Activated CD4-positive, alpha-beta memory T cell treated with anti-CD3 and anti-CD28 coated beads for 36 hours (primary cell): ENCODE data around the gene DOC2B. TPM values are rescaled to one million over a fixed set of nuclear protein-coding genes. Genes with fewer than 3 reads are reported as not detected.
"Not testable (repeated sequence)": the region's sequence is repeated elsewhere in the genome, so short reads cannot be mapped to it uniquely, and the experiment has no call there.

Experiments used
- CTCF ChIA-PET: fragments of 350-600 bp; sonication (Branson Sonifier 250); formaldehyde crosslinking; loops from one replicate; lab custom pipeline; 2021; ENCODE audit warnings: antibody characterized with exemption, inconsistent platforms; lab: Charles Lee
- POLR2A ChIA-PET: fragments of 350-600 bp; sonication (Branson Sonifier 250); formaldehyde crosslinking; loops from one replicate; lab custom pipeline; 2021; ENCODE audit warnings: antibody characterized with exemption; lab: Charles Lee
- DNase-seq: peaks from one replicate; pipeline ENCODE4 v3.0.0-alpha.2; 2020
- H3K27ac Mint-ChIP-seq: one replicate; pipeline ENCODE4 v1.8.0; 2021; ENCODE audit warnings: mixed read lengths
- H3K27me3 Mint-ChIP-seq: one replicate; pipeline ENCODE4 v1.8.0; 2021; ENCODE audit warnings: mixed read lengths
- H3K36me3 Mint-ChIP-seq: one replicate; pipeline ENCODE4 v1.8.0; 2021; ENCODE audit warnings: mixed read lengths
- H3K4me1 Mint-ChIP-seq: one replicate; pipeline ENCODE4 v1.8.0; 2021; ENCODE audit warnings: low read depth, mixed read lengths
- H3K4me3 Mint-ChIP-seq: one replicate; pipeline ENCODE4 v1.8.0; 2021; ENCODE audit warnings: mild to moderate bottlenecking, mixed read lengths
- H3K9me3 Mint-ChIP-seq: one replicate; pipeline ENCODE4 v1.8.0; 2021; ENCODE audit warnings: mixed read lengths
- intact Hi-C: fragments of 100-400 bp; cut with micrococcal nuclease; formaldehyde crosslinking; loops from one replicate; pipeline ENCODE4 v1.15.1; 2023
- total RNA-seq, 2 experiments: library from RNA; stranded (reverse); gene quantifications; one replicate each; pipeline ENCODE4 v1.2.3, GENCODE V29; 2021

Gene DOC2B
- total RNA-seq, 2 experiments from 2014 or later: 0.02 to 0.12 TPM

DNA sequence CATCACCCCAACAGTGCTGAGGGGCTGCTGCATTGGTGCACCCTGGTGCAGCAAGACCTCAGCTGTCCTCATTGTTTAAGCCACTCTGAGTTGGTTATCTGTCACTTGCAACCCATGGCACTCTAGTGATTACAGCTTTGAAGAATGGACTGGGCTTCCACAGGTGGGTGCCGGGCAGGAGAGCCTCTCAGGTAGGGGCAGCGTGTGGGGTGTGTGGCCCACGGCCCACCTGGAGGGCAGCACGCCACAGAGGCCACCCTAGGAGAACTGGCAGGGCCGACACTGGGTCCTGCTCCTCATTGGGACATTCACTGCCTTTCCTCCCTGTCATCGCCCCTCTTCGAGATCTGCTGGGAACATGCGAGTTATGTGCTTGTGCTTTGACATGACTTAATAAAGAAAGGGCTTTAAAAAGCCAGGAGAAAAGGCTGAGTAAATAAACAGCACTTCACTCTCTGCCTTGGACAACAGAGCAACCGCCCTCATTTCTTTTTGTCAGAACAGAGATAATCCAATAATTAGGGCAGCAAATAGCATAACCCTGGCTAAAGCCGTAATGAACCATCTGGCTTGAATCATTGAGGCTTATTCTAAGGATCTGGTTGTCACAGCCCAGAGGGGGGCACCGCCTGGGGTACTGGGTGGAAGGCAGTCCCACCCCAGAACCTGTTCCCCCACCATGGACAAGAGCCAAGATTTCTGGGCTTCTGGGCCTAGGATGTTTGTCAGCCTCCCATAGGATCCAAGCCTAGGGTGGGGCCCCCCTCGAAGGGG, 3.0 kb downstream of the DOC2B start:
- no peaks in the 10 kb centered on the region for H3K4me1 Mint-ChIP-seq
- intact Hi-C loops: no loop called here
- H3K9me3 Mint-ChIP-seq: no peaks in the 10 kb centered on the region
- DNase-seq: no peak
- peaks cover 22% of the 10 kb centered on the region for H3K27me3 Mint-ChIP-seq
- H3K4me3 Mint-ChIP-seq: no peak overlapping the region
- POLR2A ChIA-PET: no interaction called here
- CTCF ChIA-PET: no interaction called here
- no peak overlapping the region for H3K27ac Mint-ChIP-seq
- no peaks in the 10 kb centered on the region for H3K36me3 Mint-ChIP-seq

DNA sequence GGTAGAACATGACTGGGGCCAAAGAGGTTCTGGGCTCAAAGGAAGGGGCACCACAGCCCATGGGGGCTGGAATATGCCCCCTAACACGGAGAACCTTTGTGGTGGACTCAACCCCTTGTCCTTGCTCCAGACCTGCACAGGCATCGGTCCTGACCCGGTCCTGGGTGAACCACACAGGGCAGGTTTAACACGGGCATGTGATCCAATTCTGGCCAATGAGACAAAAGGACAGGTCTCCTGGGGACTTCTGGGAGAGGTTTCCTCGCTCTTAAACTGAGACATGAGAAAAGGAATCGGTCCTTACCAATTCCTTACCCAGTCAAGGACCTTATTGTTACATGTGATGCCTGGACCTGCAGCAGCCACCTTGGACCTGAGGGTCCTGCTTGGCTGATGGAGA, 3.7 kb downstream of the DOC2B start:
- intact Hi-C loops: no loop called here
- Mint-ChIP-seq H3K4me3 (no peak overlapping the region), H3K36me3 (no peaks in the 10 kb centered on the region), H3K27me3 (peaks cover 21% of the 10 kb centered on the region), H3K9me3 (no peaks in the 10 kb centered on the region), H3K4me1 (no peaks in the 10 kb centered on the region), H3K27ac (no peak overlapping the region)
- CTCF ChIA-PET: no interaction called here
- POLR2A ChIA-PET: no interaction called here
- DNase-seq: no peak

- H3K4me1 Mint-ChIP-seq: no peaks in the 10 kb centered on the region
- DNase-seq: no peak
- intact Hi-C loops: no loop called here
- H3K27ac Mint-ChIP-seq: no peak overlapping the region
- H3K36me3 Mint-ChIP-seq: no peaks in the 10 kb centered on the region
- H3K9me3 Mint-ChIP-seq: no peaks in the 10 kb centered on the region
- ChIA-PET POLR2A (no interaction called here), CTCF (no interaction called here)
- peaks cover 16% of the 10 kb centered on the region for H3K27me3 Mint-ChIP-seq
- H3K4me3 Mint-ChIP-seq: no peak overlapping the region
Observed at GRCh38 chr17:177155-177554, 4.3 kb downstream of the DOC2B start.

GRCh38 chr17:173166-173911, 8.1 kb downstream of the DOC2B start:
- intact Hi-C loops: no loop called here
- no peak for DNase-seq
- H3K36me3 Mint-ChIP-seq: no peaks in the 10 kb centered on the region
- H3K4me3 Mint-ChIP-seq: no peak overlapping the region
- no peaks in the 10 kb centered on the region for H3K9me3 Mint-ChIP-seq
- ChIA-PET POLR2A (no interaction called here), CTCF (no interaction called here)
- H3K27me3 Mint-ChIP-seq: peaks cover 7% of the 10 kb centered on the region
- no peak overlapping the region for H3K27ac Mint-ChIP-seq
- H3K4me1 Mint-ChIP-seq: no peaks in the 10 kb centered on the region

DNA sequence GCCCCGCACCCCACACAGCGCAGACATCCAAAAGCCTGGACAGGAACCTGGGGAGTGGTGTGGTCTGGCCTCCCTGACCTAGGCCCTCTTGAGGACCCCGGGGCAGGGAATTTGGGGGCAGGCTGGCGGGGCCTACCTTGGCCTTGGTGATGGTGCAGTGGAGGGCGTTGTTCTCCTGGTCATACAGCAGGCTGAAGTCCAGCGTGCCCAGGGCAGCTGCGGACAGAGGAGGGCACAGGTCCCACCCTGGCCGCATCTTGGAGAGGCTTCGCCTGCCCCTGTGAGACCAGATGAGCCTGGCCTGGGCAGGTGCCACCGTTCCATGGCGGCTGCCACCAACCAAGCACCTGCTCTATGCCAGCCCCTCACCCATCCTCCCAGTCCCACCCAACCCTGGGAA, 9.0 kb downstream of the DOC2B start:
- Mint-ChIP-seq H3K4me3 (no peak overlapping the region), H3K9me3 (no peaks in the 10 kb centered on the region), H3K27me3 (peaks cover 3% of the 10 kb centered on the region), H3K27ac (no peak overlapping the region), H3K36me3 (no peaks in the 10 kb centered on the region), H3K4me1 (no peaks in the 10 kb centered on the region)
- DNase-seq: no peak
- intact Hi-C loops: no loop called here
- ChIA-PET POLR2A (no interaction called here), CTCF (no interaction called here)

- no peak overlapping the region for H3K27ac Mint-ChIP-seq
- CTCF ChIA-PET: no interaction called here
- H3K9me3 Mint-ChIP-seq: no peaks in the 10 kb centered on the region
- POLR2A ChIA-PET: no interaction called here
- H3K36me3 Mint-ChIP-seq: no peaks in the 10 kb centered on the region
- H3K4me1 Mint-ChIP-seq: no peaks in the 10 kb centered on the region
- no peak for DNase-seq
- no peak overlapping the region for H3K4me3 Mint-ChIP-seq
- intact Hi-C loops: no loop called here
- peaks cover 3% of the 10 kb centered on the region for H3K27me3 Mint-ChIP-seq
Observed at GRCh38 chr17:171871-172270, 9.6 kb downstream of the DOC2B start.

GRCh38 chr17:170130-170670, 11.2 kb downstream of the DOC2B start:
- ChIA-PET POLR2A (no interaction called here), CTCF (no interaction called here)
- H3K27me3 Mint-ChIP-seq: peaks cover 3% of the 10 kb centered on the region
- H3K36me3 Mint-ChIP-seq: no peaks in the 10 kb centered on the region
- intact Hi-C loops: no loop called here
- no peak overlapping the region for H3K4me3 Mint-ChIP-seq
- no peak for DNase-seq
- H3K27ac Mint-ChIP-seq: no peak overlapping the region
- no peaks in the 10 kb centered on the region for H3K9me3 Mint-ChIP-seq
- no peaks in the 10 kb centered on the region for H3K4me1 Mint-ChIP-seq

DNA sequence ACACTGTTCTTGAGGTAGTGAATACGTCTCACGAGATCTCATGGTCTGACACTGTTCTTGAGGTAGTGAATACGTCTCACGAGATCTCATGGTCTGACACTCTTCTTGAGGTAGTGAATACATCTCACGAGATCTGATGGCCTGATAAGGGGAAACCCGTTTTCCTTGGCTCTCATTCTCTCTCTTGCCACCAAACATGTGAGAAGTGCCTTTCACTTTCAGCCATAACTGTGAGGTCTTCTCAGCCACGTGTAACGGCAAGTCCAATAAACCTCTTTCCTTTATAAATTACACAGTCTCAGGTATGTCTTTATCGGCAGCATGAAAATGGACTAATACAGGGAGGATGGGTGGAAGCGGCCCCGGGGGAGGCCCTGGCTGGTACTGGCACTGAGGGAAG, 12.8 kb downstream of the DOC2B start:
- CTCF ChIA-PET, H3K36me3 Mint-ChIP-seq, H3K27me3 Mint-ChIP-seq, intact Hi-C loops, H3K9me3 Mint-ChIP-seq, POLR2A ChIA-PET, H3K4me1 Mint-ChIP-seq, DNase-seq, H3K27ac Mint-ChIP-seq, H3K4me3 Mint-ChIP-seq: not testable (repeated sequence)

- Mint-ChIP-seq H3K36me3 (no peaks in the 10 kb centered on the region), H3K4me1 (no peaks in the 10 kb centered on the region), H3K27me3 (no peaks in the 10 kb centered on the region), H3K9me3 (no peaks in the 10 kb centered on the region), H3K4me3 (no peak overlapping the region), H3K27ac (no peak overlapping the region)
- no peak for DNase-seq
- POLR2A ChIA-PET: no interaction called here
- CTCF ChIA-PET: interaction anchor here (1.2 kb wide), 1 partner anchor 220 kb away, joined by 3 read pairs; no protein-coding TSS in a partner anchor
- intact Hi-C loops: no loop called here
Observed at GRCh38 chr17:165939-166338, 15.5 kb downstream of the DOC2B start.

DNA sequence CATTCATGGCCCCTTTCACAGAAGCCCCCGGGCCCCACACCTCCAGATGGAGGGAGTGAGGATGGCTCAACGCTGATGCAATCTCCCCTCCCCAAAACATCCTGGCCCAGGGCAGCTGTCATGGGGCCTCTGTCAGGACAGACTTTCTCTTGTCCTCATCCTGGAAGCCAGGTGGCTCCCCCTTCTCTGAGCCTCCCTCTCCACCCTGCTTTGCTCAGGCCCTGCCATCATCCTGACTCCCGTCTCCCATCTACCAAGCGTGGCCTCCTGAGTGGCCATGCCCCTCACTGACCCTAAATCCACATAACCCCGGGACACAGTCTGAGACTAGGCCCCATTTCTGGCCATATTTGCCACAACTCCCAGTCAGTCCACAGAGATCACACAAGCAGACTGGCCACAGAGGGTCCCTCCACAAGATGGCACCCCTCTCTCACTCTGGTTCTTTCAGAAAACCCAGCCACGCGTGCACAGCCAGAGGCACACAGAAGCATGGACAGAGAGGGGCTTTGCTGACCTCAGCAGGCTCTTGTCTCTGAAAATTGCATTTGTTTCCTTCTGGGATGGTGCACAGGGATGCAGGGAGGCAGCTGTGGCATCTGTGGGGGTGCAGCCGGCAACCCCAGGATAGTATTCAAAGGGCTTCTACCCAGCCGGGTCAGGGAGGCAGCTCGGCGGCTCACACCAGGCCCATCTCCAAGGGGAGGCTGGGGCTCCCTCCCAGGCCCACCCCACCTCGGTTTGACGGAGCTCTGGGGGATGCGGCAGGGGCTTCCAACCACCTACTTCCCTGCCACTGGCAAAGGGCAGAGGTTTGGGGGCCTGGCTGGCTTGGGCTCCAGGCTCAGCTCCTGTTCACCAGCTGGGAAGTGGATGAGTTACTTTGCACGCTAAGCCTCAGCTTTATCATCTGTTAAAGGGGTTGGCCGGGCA, 16.9 kb downstream of the DOC2B start:
- DNase-seq: peak; percentile 32
- CTCF ChIA-PET: interaction anchor here (1.0 to 1.2 kb wide), 2 partner anchors 221 to 222 kb away, joined by 3 to 4 read pairs; no protein-coding TSS in a partner anchor
- intact Hi-C loops: no loop called here

GRCh38 chr17:163514-164098, 17.8 kb downstream of the DOC2B start:
- Mint-ChIP-seq H3K27me3 (no peaks in the 10 kb centered on the region), H3K27ac (no peak overlapping the region), H3K36me3 (no peaks in the 10 kb centered on the region), H3K4me3 (no peak overlapping the region), H3K4me1 (no peaks in the 10 kb centered on the region), H3K9me3 (no peaks in the 10 kb centered on the region)
- CTCF ChIA-PET: no interaction called here
- intact Hi-C loops: no loop called here
- POLR2A ChIA-PET: no interaction called here
- no peak for DNase-seq

More for the DNA sequence above, 16.9 kb downstream of the DOC2B start:
- Mint-ChIP-seq H3K27me3 (no peaks in the 10 kb centered on the region), H3K36me3 (no peaks in the 10 kb centered on the region), H3K4me1 (no peaks in the 10 kb centered on the region), H3K4me3 (no peak overlapping the region), H3K9me3 (no peaks in the 10 kb centered on the region), H3K27ac (no peak overlapping the region)
- POLR2A ChIA-PET: no interaction called here
